Hepatocyte (in vitro differentiated cells): ENCODE results near the gene MEIKIN. TPM values are rescaled to one million over a fixed set of nuclear protein-coding genes. Genes with fewer than 3 reads are reported as not detected.

ENCODE experiments used
- DNase-seq: peaks from one replicate; pipeline ENCODE4 v3.0.0-alpha.2; 2016; ENCODE audit warnings: low spot score
- H2AFZ ChIP-seq: fragments of 200-600 bp; sonication (generic); 2 replicates; pipeline ENCODE4 v1.6.0; 2016; ENCODE audit warnings: antibody characterized with exemption, mild to moderate bottlenecking
- H3K27ac ChIP-seq: fragments of 200-600 bp; sonication (generic); 2 replicates; pipeline ENCODE4 v1.5.1; 2016; ENCODE audit warnings: mild to moderate bottlenecking
- H3K27me3 ChIP-seq: fragments of 200-600 bp; sonication (generic); 2 replicates; pipeline ENCODE4 v1.6.1; 2016
- H3K36me3 ChIP-seq: fragments of 200-600 bp; sonication (generic); replicated peaks from 2 replicates; pipeline ENCODE4 v1.5.1; 2016; ENCODE audit warnings: low read depth; ENCODE audit not compliant: insufficient read depth
- H3K4me1 ChIP-seq: fragments of 200-600 bp; sonication (generic); 2 replicates; pipeline ENCODE4 v1.5.1; 2016; ENCODE audit warnings: mild to moderate bottlenecking, moderate library complexity; ENCODE audit not compliant: insufficient read depth
- H3K4me2 ChIP-seq: fragments of 200-600 bp; sonication (generic); 2 replicates; pipeline ENCODE4 v1.6.0; 2016
- H3K4me3 ChIP-seq: fragments of 200-600 bp; sonication (generic); 2 replicates; pipeline ENCODE4 v1.5.1; 2016; ENCODE audit warnings: mild to moderate bottlenecking
- H3K79me2 ChIP-seq: fragments of 200-600 bp; sonication (generic); 2 replicates; pipeline ENCODE4 v1.6.0; 2017; ENCODE audit warnings: mild to moderate bottlenecking
- H3K9me2 ChIP-seq: fragments of 200-600 bp; sonication (generic); replicated peaks from 2 replicates; pipeline ENCODE4 v1.6.0; 2017; ENCODE audit warnings: mild to moderate bottlenecking; ENCODE audit not compliant: insufficient read depth
- H3K9me3 ChIP-seq: fragments of 200-600 bp; sonication (generic); 2 replicates; pipeline ENCODE4 v1.5.1; 2016; ENCODE audit warnings: low read depth, mild to moderate bottlenecking
- H4K20me1 ChIP-seq: fragments of 200-600 bp; sonication (generic); 2 replicates; pipeline ENCODE4 v1.6.0; 2016; ENCODE audit warnings: mild to moderate bottlenecking; ENCODE audit not compliant: insufficient read depth, poor library complexity, severe bottlenecking
- CTCF ChIP-seq: fragments of 200-600 bp; sonication (generic); IDR thresholded peaks from 2 replicates; pipeline ENCODE4 v1.5.1; 2016; ENCODE audit warnings: antibody characterized with exemption, mild to moderate bottlenecking; ENCODE audit not compliant: poor library complexity
- EZH2 ChIP-seq: fragments of 200-600 bp; sonication (generic); IDR thresholded peaks from 2 replicates; pipeline ENCODE4 v1.6.1; 2016; ENCODE audit warnings: antibody characterized with exemption, mild to moderate bottlenecking, borderline replicate concordance
- EZH2phosphoT487 ChIP-seq: fragments of 200-600 bp; sonication (generic); IDR thresholded peaks from one replicate; pipeline ENCODE4 v1.6.1; 2018; ENCODE audit warnings: antibody characterized with exemption, mild to moderate bottlenecking, low read depth, moderate library complexity; ENCODE audit not compliant: unreplicated experiment, severe bottlenecking
- WGBS: methylation state at CpG from one replicate; pipeline ENCODE4 v1.1.6; 2016; ENCODE audit warnings: low lambda C conversion rate; ENCODE audit errors: missing lambda C conversion rate; 5-methylcytosine and 5-hydroxymethylcytosine counted together
- polyA plus RNA-seq: library from polyadenylated mRNA; unstranded; fragments of >200 nt; fragmentation: Nextera tagmentation; extraction: Ambion mirVana; gene quantifications from 2 replicates; pipeline ENCODE4 v1.2.1, GENCODE V29; 2016
- total RNA-seq: library from RNA; depleted of rRNA; stranded (reverse); fragments of >200 nt; gene quantifications from 2 replicates; pipeline ENCODE4 v1.2.3, GENCODE V29; 2014

The MEIKIN gene
- total and polyA plus RNA-seq, 2 experiments from 2014 or later: not detected

GRCh38 chr5:131786036-131786435, 159.4 kb downstream of the MEIKIN start:
- no peak overlapping the region for H3K4me3 ChIP-seq
- H3K9me3 ChIP-seq: no peaks in the 10 kb centered on the region
- H3K4me2 ChIP-seq: no peak overlapping the region
- 97% methylated on average over 1 of the region's 1 CpG for WGBS
- no peaks in the 10 kb centered on the region for H3K27me3 ChIP-seq
- no peaks in the 10 kb centered on the region for H3K4me1 ChIP-seq
- no peak overlapping the region for H2AFZ ChIP-seq
- no peaks in the 10 kb centered on the region for H3K9me2 ChIP-seq
- no peak overlapping the region for H3K27ac ChIP-seq
- no peak for DNase-seq
- peaks cover 97% of the 10 kb centered on the region for H4K20me1 ChIP-seq
- peaks cover 100% of the 10 kb centered on the region for H3K79me2 ChIP-seq
- TF ChIP-seq CTCF: no peak
- TF ChIP-seq EZH2: no peak
- no peak for TF ChIP-seq EZH2phosphoT487
- no peaks in the 10 kb centered on the region for H3K36me3 ChIP-seq

DNA sequence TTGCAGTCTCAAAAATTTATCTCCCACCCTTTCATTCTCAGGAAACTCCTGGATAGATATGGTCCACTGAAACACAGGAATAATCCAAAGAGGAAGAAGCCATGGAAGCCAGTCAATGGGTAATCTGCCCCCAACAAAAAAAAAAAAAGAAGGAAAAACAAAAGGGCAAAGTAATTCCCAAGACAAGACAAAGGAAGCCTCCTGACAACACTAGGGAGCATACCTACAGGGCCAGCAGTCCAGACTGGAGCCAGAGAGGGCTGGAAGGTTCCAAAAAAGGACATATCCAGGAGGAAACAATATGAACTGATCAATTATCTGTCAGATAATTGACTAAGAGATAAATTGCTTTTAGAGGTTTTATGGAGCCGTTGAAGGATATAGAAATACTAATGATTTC, 161.6 kb downstream of the MEIKIN start:
- Histone ChIP-seq H3K36me3 (no peaks in the 10 kb centered on the region), H3K4me3 (no peak overlapping the region), H3K27ac (no peak overlapping the region), H3K9me3 (no peaks in the 10 kb centered on the region), H3K79me2 (peaks cover 100% of the 10 kb centered on the region), H3K9me2 (no peaks in the 10 kb centered on the region), H3K27me3 (no peaks in the 10 kb centered on the region), H3K4me2 (no peak overlapping the region), H3K4me1 (no peaks in the 10 kb centered on the region), H4K20me1 (peaks cover 96% of the 10 kb centered on the region), H2AFZ (no peak overlapping the region)
- no peak for TF ChIP-seq CTCF
- no peak for TF ChIP-seq EZH2
- TF ChIP-seq EZH2phosphoT487: no peak
- 74% methylated on average over 1 of the region's 1 CpG for WGBS
- no peak for DNase-seq

DNA sequence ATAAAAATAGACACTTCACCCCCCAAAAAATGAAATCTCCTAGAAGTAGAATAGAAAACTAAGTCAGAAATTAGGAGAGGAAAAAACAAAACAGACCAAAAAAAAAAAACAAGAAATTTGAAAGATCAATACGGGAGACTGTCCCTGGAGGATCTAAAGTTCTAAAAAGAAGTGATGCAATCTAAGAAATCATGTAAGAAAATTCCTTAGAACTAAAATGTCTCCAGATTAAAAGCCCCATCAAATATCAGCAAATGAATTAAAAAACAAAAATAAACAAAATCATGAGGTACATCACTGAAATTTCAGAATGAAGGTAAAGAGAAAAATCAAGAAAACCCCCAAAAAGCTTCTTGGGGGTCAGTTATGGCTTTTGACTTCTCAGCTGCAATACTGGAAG, 162.1 kb downstream of the MEIKIN start:
- WGBS: 100% methylated on average over 1 of the region's 1 CpG

More for the DNA sequence above, 162.1 kb downstream of the MEIKIN start:
- Histone ChIP-seq H3K9me3 (no peaks in the 10 kb centered on the region), H3K9me2 (no peaks in the 10 kb centered on the region), H3K36me3 (no peaks in the 10 kb centered on the region), H4K20me1 (peaks cover 91% of the 10 kb centered on the region), H2AFZ (no peak overlapping the region), H3K4me2 (no peak overlapping the region), H3K27ac (no peak overlapping the region), H3K4me3 (no peak overlapping the region), H3K27me3 (no peaks in the 10 kb centered on the region), H3K79me2 (peaks cover 94% of the 10 kb centered on the region), H3K4me1 (no peaks in the 10 kb centered on the region)
- DNase-seq: no peak
- no peak for TF ChIP-seq CTCF
